HCT116 (cell line): ENCODE data around the gene SUPT3H. TPM values are rescaled to one million over a fixed set of nuclear protein-coding genes. Genes with fewer than 3 reads are reported as not detected.

Experiments used
- ATAC-seq: fragments of 200-7000 bp; cut with Tn5 transposase; 2 replicates; pipeline ENCODE4 v1.9.1; 2020; ENCODE audit warnings: mild to moderate bottlenecking, moderate library complexity
- BruUV-seq: library from RNA; stranded (reverse); fragments of 400-500 nt; replicated peaks from 2 replicates; lab custom pipeline; 2021; lab: Mats Ljungman, UMichigan
- CTCF ChIA-PET: fragments of 300-600 bp; sonication (Branson Sonifier 250); formaldehyde crosslinking; loops from one replicate; lab custom pipeline; 2021; ENCODE audit warnings: antibody characterized with exemption; lab: Charles Lee
- POLR2A ChIA-PET: fragments of 300-600, 350-600 bp; sonication (Branson Sonifier 250); formaldehyde crosslinking; loops from one replicate; lab custom pipeline; 2021; ENCODE audit warnings: antibody characterized with exemption; lab: Charles Lee
- RAD21 ChIA-PET, 2 experiments: fragments of 300-600 bp; sonication (Branson Sonifier 250); formaldehyde crosslinking; loops; one replicate each; lab custom pipeline; 2023; ENCODE audit warnings: low total read pairs in 2 of 2; ENCODE audit not compliant: uncharacterized antibody in 2 of 2, unreplicated experiment in 2 of 2, low non-redundant PET in 1 of 2; lab: Charles Lee
- DNase-seq: peaks from one replicate; pipeline ENCODE4 v3.0.0-alpha.2; 2010; ENCODE audit warnings: low read depth, low spot score
- H2AFZ ChIP-seq: fragments of 200-600 bp; shearing (Covaris generic), sonication (generic); 2 replicates; pipeline ENCODE4 v1.6.1; 2017; ENCODE audit warnings: low read depth, mixed run types, mixed read lengths, antibody characterized with exemption, low read length; ENCODE audit not compliant: poor library complexity, severe bottlenecking
- H3K27ac ChIP-seq: 2 replicates; pipeline ENCODE4 v1.5.1; 2012; ENCODE audit warnings: low read depth, low read length
- H3K27me3 ChIP-seq: fragments of 200-600 bp; sonication (generic); 2 replicates; pipeline ENCODE4 v1.6.1; 2016; ENCODE audit warnings: mixed run types, low read length, mixed read lengths; ENCODE audit not compliant: insufficient read depth
- H3K36me3 ChIP-seq, 2 experiments: fragments of 200-500 bp in 1 of 2; fragments of 200-600 bp in 1 of 2; sonication (Bioruptor generic) in 1 of 2; sonication (generic) in 1 of 2; 2 replicates each; pipeline versions ENCODE4 v1.5.1 to v1.6.1; 2014 to 2016; ENCODE audit warnings: low read length in 2 of 2, inconsistent platforms in 1 of 2, mixed read lengths in 1 of 2, mixed run types in 1 of 2; ENCODE audit not compliant: insufficient read depth in 2 of 2, control insufficient read depth in 1 of 2
- H3K4me1 ChIP-seq, 2 experiments: fragments of 200-600 bp in 1 of 2; sonication (generic) in 1 of 2; 2 replicates each; pipeline versions ENCODE4 v1.5.1 to v1.6.1; 2012 to 2017; ENCODE audit warnings: low read length in 2 of 2, inconsistent platforms in 1 of 2, mild to moderate bottlenecking in 1 of 2, mixed read lengths in 1 of 2, mixed run types in 1 of 2, moderate library complexity in 1 of 2; ENCODE audit not compliant: insufficient read depth in 2 of 2, control insufficient read depth in 1 of 2
- H3K4me2 ChIP-seq: fragments of 200-600 bp; sonication (generic); 2 replicates; pipeline ENCODE4 v1.6.1; 2017; ENCODE audit warnings: mixed run types, low read length, mixed read lengths
- H3K4me3 ChIP-seq, 2 experiments: fragments of 200-600 bp in 1 of 2; sonication (generic) in 1 of 2; replicated peaks in 1 of 2; 2 replicates each; pipeline ENCODE4 v1.5.1; 2011 to 2016; ENCODE audit warnings: low read length in 2 of 2, control low read depth in 1 of 2, low read depth in 1 of 2, mild to moderate bottlenecking in 1 of 2, mixed read lengths in 1 of 2, mixed run types in 1 of 2
- H3K79me2 ChIP-seq: fragments of 200-600 bp; sonication (generic); 2 replicates; pipeline ENCODE4 v1.6.1; 2017; ENCODE audit warnings: mild to moderate bottlenecking, mixed run types, low read length, moderate library complexity, mixed read lengths; ENCODE audit not compliant: insufficient read depth
- H3K9ac ChIP-seq: fragments of 200-600 bp; sonication (generic); 2 replicates; pipeline ENCODE4 v1.6.1; 2016; ENCODE audit warnings: low read length, mixed read lengths
- H3K9me2 ChIP-seq: fragments of 200-600 bp; sonication (generic), shearing (Covaris generic); 2 replicates; pipeline ENCODE4 v1.6.1; 2017; ENCODE audit warnings: mixed run types, mild to moderate bottlenecking, moderate library complexity; ENCODE audit not compliant: insufficient read depth
- H3K9me3 ChIP-seq, 2 experiments: fragments of 200-500 bp in 1 of 2; fragments of 200-600 bp in 1 of 2; sonication (Bioruptor generic) in 1 of 2; sonication (generic) in 1 of 2; 2 replicates each; pipeline ENCODE4 v1.6.1; 2014 to 2017; ENCODE audit warnings: low read length in 2 of 2, mixed read lengths in 2 of 2, inconsistent platforms in 1 of 2, low read depth in 1 of 2, mild to moderate bottlenecking in 1 of 2, mixed run types in 1 of 2, moderate library complexity in 1 of 2; ENCODE audit not compliant: control insufficient read depth in 1 of 2, insufficient read depth in 1 of 2
- H4K20me1 ChIP-seq: fragments of 200-600 bp; sonication (generic), shearing (Covaris generic); 2 replicates; pipeline ENCODE4 v1.6.1; 2017; ENCODE audit warnings: mixed run types, mild to moderate bottlenecking, moderate library complexity; ENCODE audit not compliant: insufficient read depth
- ATF3 ChIP-seq: IDR thresholded peaks from 2 replicates; pipeline ENCODE4 v1.6.1; 2012
- CEBPB ChIP-seq: IDR thresholded peaks from 2 replicates; pipeline ENCODE4 v1.6.1; 2012; ENCODE audit warnings: low read depth
- CTCF ChIP-seq, 3 experiments: fragments of 200-600 bp in 1 of 3; sonication (generic) in 1 of 3; IDR thresholded peaks in 2 of 3; conservative IDR thresholded peaks in 1 of 3; 2 replicates each; pipeline ENCODE4 v1.5.1; 2012 to 2017; ENCODE audit warnings: low read depth in 2 of 3, low read length in 2 of 3, antibody characterized with exemption in 1 of 3, borderline replicate concordance in 1 of 3, control low read depth in 1 of 3, mild to moderate bottlenecking in 1 of 3, mixed read lengths in 1 of 3, mixed run types in 1 of 3, moderate library complexity in 1 of 3; ENCODE audit not compliant: insufficient read depth in 1 of 3
- POLR2AphosphoS5 ChIP-seq: IDR thresholded peaks from 2 replicates; pipeline ENCODE4 v1.6.1; 2011; ENCODE audit warnings: mild to moderate bottlenecking, low read depth, low read length, moderate library complexity
- REST ChIP-seq: IDR thresholded peaks from 2 replicates; pipeline ENCODE4 v1.6.1; 2012; ENCODE audit warnings: low read depth
- SP1 ChIP-seq: IDR thresholded peaks from 2 replicates; pipeline ENCODE4 v1.6.1; 2012; ENCODE audit warnings: low read depth
- TCF7L2 ChIP-seq: IDR thresholded peaks from 2 replicates; pipeline ENCODE4 v1.7.0; 2011; ENCODE audit warnings: borderline replicate concordance, inconsistent platforms; ENCODE audit not compliant: insufficient read depth, insufficient read length; ENCODE audit errors: extremely low read depth
- YY1 ChIP-seq: IDR thresholded peaks from 2 replicates; pipeline ENCODE4 v1.6.1; 2011; ENCODE audit warnings: low read length, low read depth, moderate library complexity, mild to moderate bottlenecking; ENCODE audit not compliant: insufficient replicate concordance; ENCODE audit errors: extremely low read depth
- ZBTB33 ChIP-seq: IDR thresholded peaks from 2 replicates; pipeline ENCODE4 v1.6.1; 2011; ENCODE audit warnings: mild to moderate bottlenecking, low read length, moderate library complexity; ENCODE audit not compliant: insufficient replicate concordance; ENCODE audit errors: extremely low read depth
- ZFX ChIP-seq: fragments of 450-650 bp; IDR thresholded peaks from 2 replicates; pipeline ENCODE4 v1.6.1; 2017
- intact Hi-C: fragments of 100-400 bp; cut with micrococcal nuclease; formaldehyde crosslinking; loops from 2 replicates; pipeline ENCODE4 v1.10.0; 2022
- total RNA-seq: library from RNA; stranded (reverse); gene quantifications from one replicate; pipeline ENCODE4 v1.2.1, GENCODE V29; 2021; ENCODE audit not compliant: unreplicated experiment

SUPT3H gene
- total RNA-seq, 1 experiment from 2014 or later: 7.4 TPM

GRCh38 chr6:45112711-45113110, 265.0 kb downstream of the SUPT3H start:
- H3K27ac ChIP-seq: no peak overlapping the region
- H2AFZ ChIP-seq: no peak overlapping the region
- TF ChIP-seq YY1 (no peak), REST (no peak), POLR2AphosphoS5 (no peak), ZFX (no peak)
- H3K79me2 ChIP-seq: no peaks in the 10 kb centered on the region
- no peak overlapping the region for H3K4me3 ChIP-seq
- ATAC-seq (no peak), DNase-seq (no peak)
- no TSS peak for BruUV-seq
- ChIA-PET RAD21 (no interaction called here), CTCF (no interaction called here), POLR2A (no interaction called here)
- H3K4me2 ChIP-seq: no peak overlapping the region
- H3K9ac ChIP-seq: no peak overlapping the region
- H3K4me1 ChIP-seq: peaks cover 0 to 8% of the 10 kb centered on the region in 2 experiments; a peak in 1 of 4 replicates
- H3K27me3 ChIP-seq: no peaks in the 10 kb centered on the region
- H3K36me3 ChIP-seq: no peaks in the 10 kb centered on the region
- H3K9me3 ChIP-seq: no peaks in the 10 kb centered on the region
- H3K9me2 ChIP-seq: no peaks in the 10 kb centered on the region
- no peaks in the 10 kb centered on the region for H4K20me1 ChIP-seq
- intact Hi-C loops: no loop called here

- H4K20me1 ChIP-seq: no peaks in the 10 kb centered on the region
- H3K79me2 ChIP-seq: no peaks in the 10 kb centered on the region
- no TSS peak for BruUV-seq
- H3K4me2 ChIP-seq: no peak overlapping the region
- H3K9ac ChIP-seq: no peak overlapping the region
- no peaks in the 10 kb centered on the region for H3K36me3 ChIP-seq
- ChIA-PET CTCF (no interaction called here), POLR2A (no interaction called here), RAD21 (no interaction called here)
- TF ChIP-seq TCF7L2: no peak
- TF ChIP-seq CEBPB: no peak
- TF ChIP-seq ZFX: no peak
- TF ChIP-seq CTCF (IDR thresholded peaks at IDR 0.05 in 2 of 3, conservative IDR thresholded peaks at IDR 0.05 in 1 of 3; ENCODE audit: borderline replicate concordance in 1 of 3, insufficient read depth in 1 of 3, low read depth in 2 of 3, low read length in 2 of 3): no peak
- TF ChIP-seq ZBTB33: no peak
- no peak for TF ChIP-seq POLR2AphosphoS5
- no peak for TF ChIP-seq SP1
- no peak for TF ChIP-seq ATF3
- no peak for TF ChIP-seq YY1
- H3K27me3 ChIP-seq: no peaks in the 10 kb centered on the region
- no peaks in the 10 kb centered on the region for H3K9me3 ChIP-seq
- no peak overlapping the region for H3K4me3 ChIP-seq
- intact Hi-C loops: no loop called here
- H2AFZ ChIP-seq: no peak overlapping the region
- DNase-seq (no peak), ATAC-seq (no peak)
- H3K9me2 ChIP-seq: no peaks in the 10 kb centered on the region
- no peak overlapping the region for H3K27ac ChIP-seq
- no peaks in the 10 kb centered on the region for H3K4me1 ChIP-seq
Observed at GRCh38 chr6:45109551-45109950, 268.2 kb downstream of the SUPT3H start.
